SJSA1 (cell line): ENCODE results near the gene BPIFA3. TPM values are rescaled to one million over a fixed set of nuclear protein-coding genes. Genes with fewer than 3 reads are reported as not detected.

Source experiments
- total RNA-seq: library from RNA; depleted of rRNA; stranded (reverse); fragments of >200 nt; shearing (Covaris generic); gene quantifications from 2 replicates; pipeline ENCODE4 v1.2.3, GENCODE V29; 2014; rRNA removed

Gene BPIFA3
- total RNA-seq, 1 experiment from 2014 or later = not detected

Other genes with a start within 250 kb of the BPIFA3 start
- gene SUN5, start 212.9 kb upstream of the BPIFA3 start, total RNA-seq = not detected in 2 replicates
- not detected in 2 replicates for gene BPIFB2, start 209.6 kb upstream of the BPIFA3 start, total RNA-seq
- gene BPIFB6, start 185.7 kb upstream of the BPIFA3 start, total RNA-seq = not detected in 2 replicates
- not detected in 2 replicates for gene BPIFB3, start 163.4 kb upstream of the BPIFA3 start, total RNA-seq
- not detected in 2 replicates for gene BPIFB4, start 137.7 kb upstream of the BPIFA3 start, total RNA-seq
- gene BPIFA2, start 49.2 kb upstream of the BPIFA3 start, total RNA-seq = not detected in 2 replicates
- gene BPIFA1, start 18.6 kb downstream of the BPIFA3 start, total RNA-seq = not detected in 2 replicates
- gene BPIFB1, start 65.9 kb downstream of the BPIFA3 start, total RNA-seq = not detected in 2 replicates
- 35.6 and 41.7 TPM in 2 replicates for gene CDK5RAP1, start 184.2 kb downstream of the BPIFA3 start, total RNA-seq
- gene SNTA1, start 226.4 kb downstream of the BPIFA3 start, total RNA-seq = 41.8 and 44.4 TPM in 2 replicates